Caki2 (cell line): ENCODE results near the gene ANKMY2. TPM values are rescaled to one million over a fixed set of nuclear protein-coding genes. Genes with fewer than 3 reads are reported as not detected.
"Not testable (repeated sequence)": the region's sequence is repeated elsewhere in the genome, so short reads cannot be mapped to it uniquely, and the experiment has no call there.

Source experiments
- DNase-seq: peaks from one replicate; pipeline ENCODE4 v3.0.0-alpha.2; 2015; ENCODE audit warnings: low read depth
- in situ Hi-C: cut with HindIII; loops from 2 replicates; pipeline ENCODE4 v1.10.0; 2016; ENCODE audit warnings: low sequenced_read_pairs, low pct_unique_long_range_greater_than_20kb, mixed read lengths
- total RNA-seq: library from RNA; depleted of rRNA; stranded (reverse); fragments of >200 nt; shearing (Covaris generic); gene quantifications from 2 replicates; pipeline ENCODE4 v1.2.3, GENCODE V29; 2014; ENCODE audit warnings: low replicate concordance

ANKMY2 gene
- total RNA-seq, 1 experiment from 2014 or later, result 35.9 TPM

DNA sequence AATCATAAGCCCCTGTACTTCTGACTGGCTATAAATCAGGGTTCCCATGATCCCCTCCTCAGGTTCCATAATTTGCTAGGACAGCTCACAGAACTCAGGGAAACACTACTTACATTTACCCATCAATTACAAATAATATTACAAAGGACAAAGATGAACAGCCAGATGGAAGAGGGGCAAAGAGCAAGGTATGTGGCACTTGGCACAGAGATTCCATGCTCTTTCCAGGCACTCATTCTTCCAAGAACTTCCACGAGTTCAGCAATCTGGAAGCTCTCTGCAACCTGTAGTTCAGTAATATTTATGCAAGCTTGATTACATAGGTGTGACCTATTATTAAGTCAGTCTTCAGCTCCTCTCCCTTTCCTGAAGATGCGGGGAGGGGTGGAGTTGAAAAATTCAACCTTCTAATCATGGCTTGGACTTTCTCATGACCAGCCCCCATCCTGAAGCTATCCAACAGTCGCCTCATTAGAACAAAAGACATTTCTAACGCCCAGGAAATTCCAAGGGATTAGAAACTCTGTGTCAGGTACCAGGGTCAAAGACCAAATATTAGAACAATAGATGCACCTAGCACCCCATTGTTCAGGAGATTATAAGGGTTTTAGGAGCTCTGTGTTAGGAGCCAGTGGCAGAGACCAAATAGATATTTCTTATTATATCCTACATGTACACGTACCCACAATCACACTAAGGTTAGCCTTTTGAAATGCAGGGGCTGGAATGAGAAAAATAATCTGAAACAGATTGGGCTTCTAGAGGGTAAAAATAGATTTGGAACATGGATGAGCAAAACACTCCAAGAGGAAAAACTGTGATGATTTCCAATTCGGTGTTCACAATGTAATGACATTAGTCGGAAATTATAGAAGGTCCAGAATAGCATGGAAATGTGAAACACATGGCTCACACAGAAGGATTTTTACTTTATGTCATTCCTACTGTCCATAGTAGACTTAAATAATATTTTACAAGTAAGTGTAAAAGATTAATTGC lies 7.0 kb downstream of the ANKMY2 start:
- DNase-seq, result no peak
- in situ Hi-C loops, result no loop called here

DNA sequence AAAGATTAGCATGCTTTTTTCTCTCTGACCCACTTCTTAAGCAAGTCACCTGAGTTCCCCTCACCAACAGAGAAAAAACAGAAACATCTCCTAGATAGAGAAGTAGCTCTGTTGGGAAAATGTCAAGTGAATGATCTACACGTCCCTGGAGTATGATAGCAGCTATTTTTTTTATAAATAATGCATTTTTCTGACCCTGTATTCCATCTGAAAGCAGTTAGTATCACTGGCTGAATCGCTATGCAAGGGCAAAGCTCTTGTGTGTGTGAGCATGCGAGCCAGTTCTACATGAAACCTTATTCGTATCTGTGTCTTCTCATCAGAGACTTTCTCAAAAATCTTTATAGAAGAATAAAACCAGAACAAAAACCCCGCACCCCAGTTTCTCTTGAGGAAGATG lies 8.2 kb downstream of the ANKMY2 start:
- no peak for DNase-seq
- in situ Hi-C loops, result no loop called here

DNA sequence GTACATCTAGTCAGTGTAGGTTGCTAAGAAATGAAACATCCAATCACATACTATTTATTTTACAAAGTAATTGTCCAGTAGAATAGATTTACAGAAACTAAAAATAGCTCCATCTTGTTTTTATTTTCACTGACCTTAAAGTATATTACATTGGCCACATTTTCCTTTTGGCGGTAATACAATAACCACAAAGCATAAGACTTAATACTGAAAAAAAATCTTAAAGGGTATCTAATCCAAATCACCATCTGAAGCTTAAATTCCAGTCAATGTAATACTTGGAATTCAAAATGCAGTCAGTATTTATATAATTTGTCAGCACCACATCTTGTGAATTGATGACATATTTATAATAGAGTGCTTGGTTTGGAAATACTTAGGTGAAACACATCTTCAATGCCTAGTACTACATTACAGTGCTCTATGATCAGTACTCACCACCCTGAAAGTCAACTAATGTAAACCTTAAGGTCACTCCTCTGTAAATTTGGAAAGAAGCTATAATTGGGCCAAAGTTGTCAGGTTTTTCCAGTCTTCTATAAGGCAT lies 8.9 kb downstream of the ANKMY2 start:
- no peak for DNase-seq
- in situ Hi-C loops, result no loop called here

DNA sequence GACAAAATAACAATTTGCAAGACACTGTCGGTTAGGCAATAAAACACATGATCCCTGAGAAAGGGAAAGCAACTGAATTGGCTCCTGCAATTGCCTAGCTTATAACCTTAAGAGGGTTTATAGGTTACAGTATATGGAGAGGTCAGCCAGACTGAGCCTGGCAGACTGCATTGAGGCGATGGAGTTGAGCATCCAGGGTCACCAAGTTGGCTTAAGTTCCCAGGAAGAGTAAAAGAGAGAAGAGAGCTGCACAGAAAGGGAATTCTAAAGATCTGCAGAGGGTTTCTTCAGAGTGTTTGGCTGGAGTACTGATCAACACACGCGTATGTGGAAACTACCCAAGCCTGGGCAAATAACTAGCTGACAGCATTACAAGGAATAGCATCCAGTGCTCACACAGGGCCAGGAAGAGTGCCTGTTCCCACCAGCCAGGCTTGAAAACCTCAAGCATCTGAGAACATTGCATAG lies 11.2 kb downstream of the ANKMY2 start:
- no peak for DNase-seq
- in situ Hi-C loops, result no loop called here

DNA sequence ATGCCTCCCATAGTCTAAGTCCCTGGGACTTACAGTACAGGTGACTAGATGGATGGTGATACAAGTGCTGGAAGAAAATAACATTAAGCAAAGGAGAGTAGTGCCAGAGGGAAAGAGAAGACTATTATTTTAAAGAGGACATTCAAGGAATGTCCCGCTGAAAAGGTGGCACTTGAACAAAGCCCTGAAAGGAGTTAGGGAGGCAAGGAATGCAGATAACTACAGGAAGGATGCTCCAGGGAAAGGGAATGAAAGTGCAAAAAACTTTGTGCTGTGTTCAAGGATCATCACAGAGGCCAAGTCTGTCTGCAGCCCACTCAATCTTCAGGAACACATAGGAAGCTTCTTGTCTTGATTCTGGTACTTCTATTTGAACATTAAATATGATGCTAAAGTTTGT lies 14.9 kb downstream of the ANKMY2 start:
- no peak for DNase-seq
- in situ Hi-C loops, result no loop called here

DNA sequence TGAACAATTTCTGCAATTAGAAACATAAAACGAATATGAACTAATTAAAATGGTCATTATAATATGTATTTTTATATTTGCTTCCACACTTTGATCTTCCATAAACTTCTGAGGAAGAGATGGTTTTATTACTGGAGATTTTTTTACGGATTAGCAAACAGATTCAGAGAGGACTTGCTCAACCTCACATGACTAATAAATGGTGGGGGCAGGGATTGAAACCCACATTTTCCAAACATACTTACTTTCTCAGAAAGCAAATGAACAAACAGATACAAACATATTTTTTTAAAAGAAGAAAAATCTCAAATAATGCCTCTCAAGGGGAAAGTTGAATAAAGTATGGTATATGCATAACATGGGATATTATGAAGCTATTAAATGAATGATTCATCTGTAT lies 18.3 kb downstream of the ANKMY2 start:
- no peak for DNase-seq
- in situ Hi-C loops, result no loop called here

DNA sequence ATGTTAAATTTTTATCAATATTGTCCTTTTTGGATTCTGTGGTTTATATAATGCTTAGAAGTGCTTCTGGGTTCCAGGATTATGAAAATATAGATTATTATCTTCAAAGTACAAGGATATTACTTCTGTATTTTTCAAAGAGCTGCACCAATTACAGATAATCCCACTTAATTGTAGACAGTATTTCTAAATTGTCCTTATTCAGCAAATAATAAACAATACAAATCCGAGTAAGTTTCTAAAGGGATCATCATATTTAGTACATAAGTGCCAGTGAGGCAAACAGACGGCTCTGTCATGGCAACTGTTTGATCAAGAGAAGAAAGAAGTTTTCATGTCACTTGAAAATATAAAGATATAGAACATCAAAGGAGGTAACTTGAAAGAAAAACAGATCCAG lies 19.2 kb downstream of the ANKMY2 start:
- DNase-seq, result no peak
- in situ Hi-C loops, result no loop called here

DNA sequence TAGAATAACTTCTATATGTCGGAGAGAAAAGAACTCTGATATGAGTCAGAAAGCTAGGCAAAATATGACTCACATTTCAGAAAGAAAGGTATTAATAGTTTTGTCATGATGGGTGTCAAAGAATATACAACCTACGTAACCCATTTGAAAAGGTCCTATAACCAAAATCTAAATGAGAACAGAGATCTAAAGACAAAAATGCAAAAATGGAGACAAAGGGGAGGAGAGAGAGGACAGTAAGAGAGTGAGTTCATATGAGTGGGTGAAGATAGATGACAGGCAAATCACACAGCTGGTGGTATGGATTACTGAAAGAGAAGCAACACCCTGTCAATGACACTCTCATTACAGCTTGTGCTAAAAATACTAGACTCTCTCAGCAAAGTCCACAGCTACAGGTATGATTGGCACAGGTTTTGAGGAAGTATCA lies 25.6 kb downstream of the ANKMY2 start:
- DNase-seq, result no peak
- in situ Hi-C loops, result no loop called here

DNA sequence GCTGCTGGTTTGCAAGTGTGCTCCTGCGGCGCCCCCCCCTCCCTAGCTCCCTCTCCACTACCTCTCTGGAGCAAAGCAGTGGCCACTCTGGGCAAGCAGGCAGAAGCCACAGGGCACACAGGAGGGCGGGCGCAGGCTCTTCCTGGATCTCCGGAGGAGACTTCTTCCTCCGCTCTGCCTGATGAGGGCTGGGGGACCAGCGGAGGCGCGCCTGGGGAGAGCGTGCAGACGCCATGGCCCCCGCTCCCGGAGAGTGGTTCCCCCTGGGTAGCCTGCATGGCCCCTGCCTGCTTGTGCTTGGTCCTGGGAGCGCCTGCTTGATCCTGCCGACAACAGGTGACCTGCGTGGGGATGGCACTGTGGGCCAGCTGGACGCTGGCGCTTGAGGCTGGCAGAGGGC lies 29.0 kb downstream of the ANKMY2 start:
- in situ Hi-C loops, result no loop called here
- DNase-seq, result no peak

DNA sequence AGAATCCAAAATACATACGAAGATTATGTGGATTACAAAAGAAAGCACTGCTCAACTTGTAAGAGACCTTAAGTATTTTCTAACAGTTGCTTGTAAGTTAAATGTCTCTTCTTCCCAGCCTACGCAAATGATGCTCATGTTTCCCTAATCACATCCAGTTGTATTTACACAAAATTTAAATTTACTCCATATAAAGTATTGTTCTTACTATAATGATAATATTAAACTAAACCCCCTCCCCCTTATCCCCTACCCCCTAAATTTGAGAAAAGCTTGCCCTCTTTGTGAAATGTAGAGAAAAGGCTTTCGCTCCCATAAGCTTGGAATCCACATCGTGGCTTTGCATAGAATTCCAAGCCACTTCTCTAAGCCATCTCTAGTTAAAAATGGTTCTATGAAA lies 29.4 kb downstream of the ANKMY2 start:
- in situ Hi-C loops, result no loop called here
- DNase-seq, result no peak

DNA sequence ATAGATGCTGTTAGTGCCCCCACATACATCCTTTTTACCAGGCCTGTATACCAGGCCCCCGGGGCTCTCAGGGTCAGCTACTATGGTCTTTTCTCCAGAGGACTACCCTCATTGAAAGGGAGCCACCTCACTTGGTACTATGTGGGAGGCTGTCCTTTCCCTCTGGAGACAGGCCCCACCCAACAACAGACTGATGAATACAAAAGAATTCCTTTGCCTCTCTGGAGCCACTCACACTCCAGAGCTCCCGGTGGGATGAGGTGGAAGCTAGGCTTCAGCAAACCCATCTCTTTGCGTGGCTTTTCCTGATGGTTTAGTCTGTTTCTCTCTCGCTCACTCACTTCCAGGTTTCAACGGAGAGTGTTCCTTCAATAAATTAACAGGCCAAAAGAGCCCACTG lies 30.3 kb downstream of the ANKMY2 start:
- in situ Hi-C loops, result no loop called here
- DNase-seq, result no peak

DNA sequence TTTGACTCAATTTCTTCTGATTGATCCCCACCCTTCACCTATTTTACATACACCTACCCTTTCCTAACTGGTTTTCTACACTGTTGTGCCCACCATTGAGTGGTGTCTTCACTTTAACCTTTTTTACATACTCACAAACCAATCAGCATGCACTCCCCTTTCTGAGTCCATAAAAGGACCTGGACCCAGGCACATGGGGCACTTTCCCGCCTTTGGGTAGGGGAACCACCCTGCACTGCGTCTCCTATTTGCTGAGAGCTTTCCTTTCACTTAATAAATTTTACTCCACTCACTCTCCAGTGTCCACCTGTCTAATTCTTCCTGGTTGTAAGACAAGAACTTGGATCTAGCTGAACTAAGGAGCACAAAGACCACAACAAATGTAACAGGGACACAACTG lies 33.8 kb downstream of the ANKMY2 start:
- in situ Hi-C loops, result no loop called here
- DNase-seq, result no peak

DNA sequence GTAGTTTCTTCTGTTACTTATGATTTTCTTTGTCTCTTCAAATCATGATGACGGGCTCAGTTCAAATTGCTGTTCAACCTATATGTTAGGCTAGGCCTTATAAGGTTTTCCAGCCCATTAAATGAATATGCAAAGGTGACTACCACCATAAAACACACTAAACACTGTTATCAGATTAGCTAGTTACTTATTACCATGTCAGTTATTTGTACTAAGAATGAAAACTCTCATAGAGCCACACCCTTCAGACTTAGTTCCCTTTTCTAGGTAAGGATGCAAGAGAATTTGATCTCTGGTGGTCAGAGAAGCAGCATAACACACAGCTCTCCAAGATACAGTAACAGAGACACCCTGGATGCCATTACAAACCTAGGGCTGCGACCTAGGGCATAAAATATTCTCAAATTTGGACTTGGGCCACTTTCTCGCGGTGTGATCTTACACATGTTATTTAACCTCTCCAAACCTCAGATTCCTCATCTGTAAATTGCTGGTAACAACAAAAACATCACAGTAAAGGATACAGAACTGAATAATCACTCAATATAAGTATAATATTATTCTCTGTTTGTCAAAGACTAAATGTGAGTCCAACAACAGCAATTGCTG lies 35.6 kb downstream of the ANKMY2 start:
- in situ Hi-C loops, result no loop called here
- peak; percentile 74 for DNase-seq

DNA sequence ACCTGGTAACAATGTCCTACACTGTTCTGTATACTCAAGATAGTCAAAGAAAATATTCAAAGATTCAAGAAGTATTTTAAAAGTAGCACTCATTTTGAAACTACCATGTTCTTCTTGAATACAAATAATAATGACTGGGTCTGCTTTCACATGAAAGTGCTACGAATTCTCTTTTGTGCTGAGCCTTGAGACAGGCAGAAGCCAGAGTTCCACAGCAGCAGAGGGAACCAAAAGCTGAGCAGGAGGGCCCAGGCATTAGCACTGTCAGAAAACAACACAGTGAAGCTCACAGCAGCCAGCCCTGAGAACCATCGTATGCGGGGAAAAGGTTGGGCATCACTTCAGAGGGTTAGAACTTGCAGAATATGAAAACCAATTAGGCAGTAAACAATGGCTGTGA lies 38.9 kb downstream of the ANKMY2 start:
- no peak for DNase-seq
- in situ Hi-C loops, result no loop called here

DNA sequence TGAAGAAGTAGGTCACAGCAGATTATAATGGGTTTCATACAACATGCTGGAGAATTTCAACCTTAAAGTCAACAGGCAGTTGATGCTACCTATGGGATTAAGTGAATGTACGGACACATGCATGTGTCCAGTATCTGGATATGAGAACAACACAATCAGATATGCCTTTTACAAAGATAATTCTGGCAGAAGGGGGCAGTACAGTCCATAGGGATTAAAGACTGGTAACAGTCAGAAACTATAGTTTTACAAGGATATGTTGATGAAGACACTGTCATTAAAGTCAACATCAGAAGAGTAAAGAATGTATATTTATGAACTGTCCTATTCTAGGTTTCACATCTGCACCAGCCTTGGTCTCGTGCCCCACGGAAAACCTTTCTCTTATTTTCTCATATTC lies 41.5 kb downstream of the ANKMY2 start:
- DNase-seq, result no peak
- in situ Hi-C loops, result no loop called here

DNA sequence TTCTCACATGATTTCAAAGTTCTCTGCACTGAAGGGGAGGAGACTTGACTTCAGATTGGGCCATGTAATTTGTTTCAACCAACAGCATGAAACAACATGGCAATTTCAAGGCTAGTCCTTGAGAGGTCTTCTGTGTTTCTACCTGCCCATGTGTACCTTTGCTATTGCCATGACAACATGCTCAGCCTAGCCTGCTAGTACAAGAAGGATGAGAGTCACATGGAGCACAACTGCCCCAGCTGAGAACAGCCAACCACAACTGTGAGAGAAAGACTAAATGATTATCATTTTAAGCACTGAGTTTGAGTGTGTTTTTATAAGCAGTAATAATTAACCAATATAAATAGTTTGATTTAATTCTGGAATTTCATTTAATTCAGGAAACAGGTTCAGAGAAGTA lies 41.9 kb downstream of the ANKMY2 start:
- DNase-seq, result peak; percentile 80
- in situ Hi-C loops, result no loop called here

DNA sequence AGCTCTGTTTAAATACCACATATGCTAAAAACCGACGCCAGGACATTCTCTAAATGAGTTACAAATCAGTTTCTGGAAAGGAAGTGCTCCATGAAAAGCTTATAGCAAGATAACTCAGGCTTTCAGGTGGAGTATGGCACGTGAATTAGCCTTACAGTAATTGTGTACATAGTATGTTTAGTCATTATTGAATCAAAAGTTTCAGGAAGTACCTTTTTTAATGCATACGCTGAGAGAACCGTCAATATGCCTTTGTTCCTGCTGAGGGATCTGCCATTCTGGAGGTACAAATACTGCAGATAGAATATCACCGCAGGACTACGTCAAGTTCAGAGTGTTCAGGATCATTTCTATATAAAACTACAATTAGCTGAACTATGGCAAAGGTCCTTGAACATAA lies 45.7 kb downstream of the ANKMY2 start:
- DNase-seq, result no peak
- in situ Hi-C loops, result no loop called here

DNA sequence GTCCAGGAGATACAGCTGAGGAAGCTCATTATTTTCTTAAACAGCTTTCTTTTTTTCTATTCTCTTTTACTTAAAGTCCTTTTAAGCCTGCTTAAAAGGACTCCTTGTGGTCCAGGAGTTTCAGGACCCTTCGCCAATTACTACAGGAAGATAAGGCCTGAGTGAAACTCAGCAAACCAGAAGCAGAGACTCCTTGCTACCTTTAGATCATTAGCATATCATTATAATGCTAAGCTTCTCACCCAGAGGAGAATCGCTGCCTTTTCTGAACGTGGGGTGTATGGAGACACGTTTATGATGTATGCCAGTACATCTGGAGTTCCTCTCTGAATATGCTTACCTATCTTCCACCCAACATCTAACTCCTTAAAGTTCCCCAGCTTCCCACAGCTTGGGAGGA lies 47.5 kb downstream of the ANKMY2 start:
- no peak for DNase-seq
- in situ Hi-C loops, result no loop called here

DNA sequence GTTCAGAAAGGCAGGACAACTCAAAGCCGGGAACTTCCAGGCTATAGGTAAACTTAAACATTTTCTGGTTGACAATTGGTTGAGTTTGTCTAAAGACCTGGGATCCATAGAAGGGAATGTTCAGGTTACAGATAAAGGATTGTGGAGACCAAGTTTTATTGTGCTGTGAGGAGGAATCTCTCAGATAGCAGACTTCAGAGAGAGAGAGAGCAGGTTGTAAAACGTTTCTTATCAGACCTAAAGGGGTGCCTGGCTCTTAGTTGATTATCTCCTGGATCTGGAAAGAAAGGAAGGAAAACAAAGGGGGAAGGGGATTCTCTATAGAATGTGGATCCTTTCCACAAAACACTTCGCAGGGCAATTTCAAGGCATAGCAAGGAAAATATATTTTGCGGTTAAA lies 50.0 kb downstream of the ANKMY2 start:
- in situ Hi-C loops, result not testable (repeated sequence)

More for the DNA sequence above, 50.0 kb downstream of the ANKMY2 start:
- not testable (repeated sequence) for DNase-seq
